Heart left ventricle (tissue), 13 donors: ENCODE measurements around the gene ETV5.

Experiments
- POLR2A ChIP-seq, 2 donors: fragments of 450-650 bp; IDR thresholded peaks; one replicate each; pipeline ENCODE4 v1.6.1; 2017; ENCODE audit warnings: antibody characterized with exemption in 2 of 2, mild to moderate bottlenecking in 2 of 2, moderate library complexity in 2 of 2
- TF ChIP-seq, protein P1 (sequence below), 12 donors: fragments of 200-600 bp; sonication (generic) in 4 of 12; IDR thresholded peaks; one replicate each; pipeline versions ENCODE4 v1.5.0 to v1.8.0; 2018 to 2022; ENCODE audit warnings: antibody characterized with exemption in 12 of 12, mild to moderate bottlenecking in 5 of 12
- donor health status: ischemic (EF 13 %, LVEDD 7.1; RV severe dilation, severe dysfunction).
- donor health status: DM: no; HTN: yes; CAD: no.
- donor health status: DM: no; HTN: no; CAD: no.
- donor health status: ischemic (EF 25% LVEDD 6.9; RV normal size, moderate dysfunction).
- donor health status: ischemic (EF 25% LVEDD 5.7; RV mildly dilated, moderate dysfunction).
- donor health status: ischemic (EF 35%, LVEDD 5.7; RV mildly dilated, moderate dysfunction).
- donor health status: nonischemic (EF 11% LVEDD 7.7; RV severe dilation, severe dysfunction).
- donor health status: DM: yes; HTN: yes; CAD: no.
- donor health status: PGD.
- donor health status: ischemic (EF 29% LVEDD 5.4; RV normal size, mild dysfunction).
- donor health status: nonischemic (EF 23%, LVEDD 6.1; RV moderate dilation, normal function).

DNA sequence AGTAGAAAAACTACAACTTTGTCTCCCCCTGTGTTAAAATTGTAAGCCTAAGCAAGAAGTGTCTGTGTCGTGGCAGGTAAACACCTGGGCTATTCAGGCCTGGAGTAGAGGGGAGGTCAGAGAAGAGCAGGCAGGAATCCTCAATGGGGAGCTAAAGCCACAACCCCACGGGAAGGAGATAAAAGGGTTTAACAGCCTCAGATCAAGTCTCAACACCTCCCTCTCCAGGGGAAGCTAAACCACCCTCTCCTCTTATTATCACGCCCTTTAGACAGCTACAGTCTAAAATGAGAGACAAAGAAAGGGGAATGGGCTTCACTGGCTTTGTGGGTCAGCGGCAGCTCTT, 11.6 kb downstream of the ETV5 start:
- TF ChIP-seq, protein P1, sequence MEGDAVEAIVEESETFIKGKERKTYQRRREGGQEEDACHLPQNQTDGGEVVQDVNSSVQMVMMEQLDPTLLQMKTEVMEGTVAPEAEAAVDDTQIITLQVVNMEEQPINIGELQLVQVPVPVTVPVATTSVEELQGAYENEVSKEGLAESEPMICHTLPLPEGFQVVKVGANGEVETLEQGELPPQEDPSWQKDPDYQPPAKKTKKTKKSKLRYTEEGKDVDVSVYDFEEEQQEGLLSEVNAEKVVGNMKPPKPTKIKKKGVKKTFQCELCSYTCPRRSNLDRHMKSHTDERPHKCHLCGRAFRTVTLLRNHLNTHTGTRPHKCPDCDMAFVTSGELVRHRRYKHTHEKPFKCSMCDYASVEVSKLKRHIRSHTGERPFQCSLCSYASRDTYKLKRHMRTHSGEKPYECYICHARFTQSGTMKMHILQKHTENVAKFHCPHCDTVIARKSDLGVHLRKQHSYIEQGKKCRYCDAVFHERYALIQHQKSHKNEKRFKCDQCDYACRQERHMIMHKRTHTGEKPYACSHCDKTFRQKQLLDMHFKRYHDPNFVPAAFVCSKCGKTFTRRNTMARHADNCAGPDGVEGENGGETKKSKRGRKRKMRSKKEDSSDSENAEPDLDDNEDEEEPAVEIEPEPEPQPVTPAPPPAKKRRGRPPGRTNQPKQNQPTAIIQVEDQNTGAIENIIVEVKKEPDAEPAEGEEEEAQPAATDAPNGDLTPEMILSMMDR (IDR thresholded peaks at IDR 0.05) = no peak
- TF ChIP-seq POLR2A (IDR thresholded peaks at IDR 0.05) = no peak
